Right cardiac atrium (tissue), 5 donors: Measurements from ENCODE around the gene PCDHGB5. TPM values are rescaled to one million over a fixed set of nuclear protein-coding genes. Genes with fewer than 3 reads are reported as not detected.
"Not testable (repeated sequence)": the region's sequence is repeated elsewhere in the genome, so short reads cannot be mapped to it uniquely, and the experiment has no call there.

Experiments
- ATAC-seq, 2 donors: fragments of 200-7000 bp; cut with Tn5 transposase; one replicate each; pipeline versions ENCODE4 v1.8.0 to v1.9.1; 2020; ENCODE audit warnings: moderate library complexity in 2 of 2, mild to moderate bottlenecking in 1 of 2
- DNase-seq, 3 donors: peaks; one replicate each; pipeline ENCODE4 v3.0.0-alpha.2; 2020
- H3K27ac ChIP-seq: one replicate; pipeline ENCODE4 v1.5.1; 2013; ENCODE audit warnings: mild to moderate bottlenecking, low read length, control low read depth, moderate library complexity
- H3K27me3 ChIP-seq: one replicate; pipeline ENCODE4 v1.6.1; 2013; ENCODE audit not compliant: control insufficient read depth, insufficient read depth
- H3K4me1 ChIP-seq: one replicate; pipeline ENCODE4 v1.6.1; 2013; ENCODE audit warnings: low read length; ENCODE audit not compliant: control insufficient read depth, insufficient read depth
- H3K4me3 ChIP-seq: one replicate; pipeline ENCODE4 v1.5.1; 2013; ENCODE audit warnings: low read length, control low read depth
- H3K9me3 ChIP-seq: one replicate; pipeline ENCODE4 v1.6.1; 2013; ENCODE audit warnings: low read length; ENCODE audit not compliant: control insufficient read depth
- WGBS: extraction: QIAGEN DNeasy Blood & Tissue Kit; methylation state at CpG from one replicate; pipeline ENCODE4 v1.1.7; 2013; 5-methylcytosine and 5-hydroxymethylcytosine counted together
- intact Hi-C, 4 donors: fragments of 100-400 bp; cut with DNase I; formaldehyde crosslinking; loops; one replicate each; pipeline versions ENCODE4 v1.11.0 to v1.14.0; 2022 to 2023
- polyA plus RNA-seq: library from polyadenylated mRNA; stranded (reverse); fragments of 200-250 nt; gene quantifications from one replicate; pipeline ENCODE4 v1.2.3, GENCODE V29; 2013
- total RNA-seq, 4 donors: library from RNA; stranded (reverse); fragmentation: NEBNext Ultra II Directional; extraction: Animal tissue kit (Norgen Biotek cat#: 25700); gene quantifications; one replicate each; pipeline ENCODE4 v1.2.1, GENCODE V29; 2021
- donor health status: healthy with polysubstance abuse.
- donor health status: DM: no; HTN: yes; CAD: no.
- donor health status: DM: no; HTN: no; CAD: no.
- donor health status: DM: no; HTN: yes; CAD: no; lungs with severe emphysema.
- donor health status: DM: yes; HTN: yes; CAD: no.

Gene PCDHGB5
- total and polyA plus RNA-seq, 5 donors, result 3.3 to 8.6 (median 6.6) TPM

- intact Hi-C loops, result loop anchor here in 1 of 4 donors (10.0 kb wide), 1 partner anchor 165 kb away; no protein-coding TSS in a partner anchor
- 22% methylated on average over 61 of the region's 61 CpGs for whole genome bisulfite sequencing
- H3K4me3 ChIP-seq, result no peak overlapping the region
- DNase-seq, result no peak
- H3K9me3 ChIP-seq, result peaks cover 14% of the 10 kb centered on the region
- no peaks in the 10 kb centered on the region for H3K27me3 ChIP-seq
- peak in 1 of 2 donors; percentile 19 for ATAC-seq
- no peak overlapping the region for H3K27ac ChIP-seq
- no peaks in the 10 kb centered on the region for H3K4me1 ChIP-seq
Measured at GRCh38 chr5:141399555-141400258, 2.0 kb downstream of the PCDHGB5 start.

- Histone ChIP-seq H3K9me3 (peaks cover 15% of the 10 kb centered on the region), H3K4me3 (peak within 1 kb of the TSS; percentile 40), H3K27me3 (no peaks in the 10 kb centered on the region), H3K4me1 (no peaks in the 10 kb centered on the region), H3K27ac (no peak within 1 kb of the TSS)
- intact Hi-C loops, result loop anchor here in 1 of 4 donors (10.0 kb wide), 1 partner anchor 168 kb away; no protein-coding TSS in a partner anchor
- ATAC-seq (no peak), DNase-seq (no peak)
- 19% methylated on average over 27 of the region's 27 CpGs for WGBS
Measured at GRCh38 chr5:141402553-141403243, 5.0 kb downstream of the PCDHGB5 start, which contains the start of gene PCDHGA9. PCDHGA9 (plus strand) TSS chr5:141402778; CDS start chr5:141402953, 175 bp downstream.

- 27% methylated on average over 22 of the region's 22 CpGs for WGBS
- no peaks in the 10 kb centered on the region for H3K27me3 ChIP-seq
- intact Hi-C loops, result loop anchor here in 1 of 4 donors (10.0 kb wide), 1 partner anchor 169 kb away; no protein-coding TSS in a partner anchor
- no peak overlapping the region for H3K27ac ChIP-seq
- DNase-seq, result no peak
- ATAC-seq, result no peak
- peak overlapping the region; percentile 40 for H3K4me3 ChIP-seq
- no peaks in the 10 kb centered on the region for H3K4me1 ChIP-seq
- H3K9me3 ChIP-seq, result peaks cover 15% of the 10 kb centered on the region
Measured at GRCh38 chr5:141403387-141403786, 5.6 kb downstream of the PCDHGB5 start.

GRCh38 chr5:141407790-141408505 lies 10.2 kb downstream of the PCDHGB5 start, which contains the start of gene PCDHGB6:
PCDHGB6 (plus strand) TSS chr5:141408021; CDS start chr5:141408203, 182 bp downstream.
- not testable (repeated sequence) for H3K4me1 ChIP-seq, H3K27me3 ChIP-seq, H3K27ac ChIP-seq, H3K9me3 ChIP-seq
- intact Hi-C loops, result loop anchor here in 1 of 4 donors (5.0 to 10.0 kb wide), 2 partner anchors 154 to 173 kb away; no protein-coding TSS in a partner anchor
- DNase-seq (peak; percentile 44 to 82 (median 76)), ATAC-seq (peak; percentile 84 to 89)
- 10% methylated on average over 50 of the region's 51 CpGs for WGBS
- peak within 1 kb of the TSS; percentile 56 for H3K4me3 ChIP-seq

- H3K27ac ChIP-seq, result no peak overlapping the region
- no peak for DNase-seq
- intact Hi-C loops, result loop anchor here in 1 of 4 donors (5.0 to 10.0 kb wide), 3 partner anchors 115 to 175 kb away; no protein-coding TSS in a partner anchor
- no peaks in the 10 kb centered on the region for H3K4me1 ChIP-seq
- 24% methylated on average over 64 of the region's 64 CpGs for WGBS
- H3K27me3 ChIP-seq, result no peaks in the 10 kb centered on the region
- no peak overlapping the region for H3K4me3 ChIP-seq
- ATAC-seq, result no peak
- H3K9me3 ChIP-seq, result peaks cover 5% of the 10 kb centered on the region
Measured at GRCh38 chr5:141409598-141410306, 12.0 kb downstream of the PCDHGB5 start.

- intact Hi-C loops, result loop anchor here in 1 of 4 donors (10.0 kb wide), 1 partner anchor 113 kb away; no protein-coding TSS in a partner anchor
- H3K4me1 ChIP-seq, result no peaks in the 10 kb centered on the region
- WGBS, result 65% methylated on average over 3 of the region's 3 CpGs
- ATAC-seq (no peak), DNase-seq (no peak)
- no peak overlapping the region for H3K27ac ChIP-seq
- H3K9me3 ChIP-seq, result peaks cover 3% of the 10 kb centered on the region
- no peak overlapping the region for H3K4me3 ChIP-seq
- H3K27me3 ChIP-seq, result no peaks in the 10 kb centered on the region
Measured at GRCh38 chr5:141411575-141411974, 13.8 kb downstream of the PCDHGB5 start.

GRCh38 chr5:141412854-141413539 lies 15.2 kb downstream of the PCDHGB5 start, which contains the start of gene PCDHGA10:
PCDHGA10 (plus strand) TSS chr5:141412987; CDS start chr5:141413176, 189 bp downstream.
- no peak for DNase-seq
- H3K4me1 ChIP-seq, result no peaks in the 10 kb centered on the region
- peak in 1 of 2 donors; percentile 50 for ATAC-seq
- intact Hi-C loops, result loop anchor here in 1 of 4 donors (10.0 kb wide), 1 partner anchor 112 kb away; no protein-coding TSS in a partner anchor
- H3K27me3 ChIP-seq, result no peaks in the 10 kb centered on the region
- H3K4me3 ChIP-seq, result peak within 1 kb of the TSS; percentile 32
- WGBS, result 24% methylated on average over 31 of the region's 31 CpGs
- H3K9me3 ChIP-seq, result peaks cover 3% of the 10 kb centered on the region
- H3K27ac ChIP-seq, result no peak within 1 kb of the TSS

GRCh38 chr5:141413540-141414069 lies 15.9 kb downstream of the PCDHGB5 start:
- no peak for ATAC-seq
- 24% methylated on average over 25 of the region's 25 CpGs for WGBS

GRCh38 chr5:141414548-141415274 lies 17.0 kb downstream of the PCDHGB5 start:
- H3K9me3 ChIP-seq, H3K27me3 ChIP-seq: not testable (repeated sequence)
- 28% methylated on average over 46 of the region's 46 CpGs for WGBS

More at GRCh38 chr5:141413540-141414069, 15.9 kb downstream of the PCDHGB5 start:
- Histone ChIP-seq H3K27me3 (no peaks in the 10 kb centered on the region), H3K4me1 (no peaks in the 10 kb centered on the region), H3K9me3 (peaks cover 5% of the 10 kb centered on the region), H3K27ac (no peak overlapping the region), H3K4me3 (peak overlapping the region; percentile 32)
- intact Hi-C loops, result loop anchor here in 1 of 4 donors (10.0 kb wide), 1 partner anchor 111 kb away; no protein-coding TSS in a partner anchor
- no peak for DNase-seq

More at GRCh38 chr5:141414548-141415274, 17.0 kb downstream of the PCDHGB5 start:
- intact Hi-C loops, result loop anchor here in 2 of 4 donors (5.0 to 10.0 kb wide), 2 partner anchors 110 to 143 kb away; no protein-coding TSS in a partner anchor
- H3K27ac ChIP-seq, ATAC-seq, H3K4me1 ChIP-seq, DNase-seq, H3K4me3 ChIP-seq: not testable (repeated sequence)
